GM19238 (cell line): ENCODE data around the gene CKS2.

Experiments used
- DNase-seq: peaks from one replicate; pipeline ENCODE4 v3.0.0; 2011; ENCODE audit warnings: low spot score; ENCODE audit not compliant: insufficient read length

The CKS2 gene

DNA sequence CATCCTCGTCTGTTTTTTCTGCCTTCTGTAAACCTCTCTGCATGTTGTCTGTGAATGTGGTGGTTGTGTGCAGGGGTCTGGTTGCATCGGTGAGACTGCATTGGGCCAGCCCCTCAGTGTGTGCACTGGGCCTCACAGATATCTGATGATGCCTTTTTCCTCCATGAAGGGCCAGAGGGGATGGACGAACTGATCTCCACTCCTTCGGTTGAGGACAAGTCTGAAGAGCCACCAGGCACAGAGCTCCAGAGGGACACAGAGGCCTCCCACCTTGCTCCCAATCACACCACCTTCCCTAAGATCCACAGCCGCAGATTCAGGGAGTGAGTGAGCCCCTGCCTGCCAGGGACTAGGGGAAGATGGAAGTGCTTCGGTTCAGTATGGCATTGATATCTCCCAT is 38.6 kb downstream of the CKS2 start:
- DNase-seq: no peak

- DNase-seq: no peak
These were observed 40.1 kb downstream of the CKS2 start for GRCh38 chr9:89350988-89351557.

- no peak for DNase-seq
These were observed 40.7 kb downstream of the CKS2 start for GRCh38 chr9:89351584-89352300.

GRCh38 chr9:89352451-89352850 is 41.5 kb downstream of the CKS2 start:
- DNase-seq: no peak

DNA sequence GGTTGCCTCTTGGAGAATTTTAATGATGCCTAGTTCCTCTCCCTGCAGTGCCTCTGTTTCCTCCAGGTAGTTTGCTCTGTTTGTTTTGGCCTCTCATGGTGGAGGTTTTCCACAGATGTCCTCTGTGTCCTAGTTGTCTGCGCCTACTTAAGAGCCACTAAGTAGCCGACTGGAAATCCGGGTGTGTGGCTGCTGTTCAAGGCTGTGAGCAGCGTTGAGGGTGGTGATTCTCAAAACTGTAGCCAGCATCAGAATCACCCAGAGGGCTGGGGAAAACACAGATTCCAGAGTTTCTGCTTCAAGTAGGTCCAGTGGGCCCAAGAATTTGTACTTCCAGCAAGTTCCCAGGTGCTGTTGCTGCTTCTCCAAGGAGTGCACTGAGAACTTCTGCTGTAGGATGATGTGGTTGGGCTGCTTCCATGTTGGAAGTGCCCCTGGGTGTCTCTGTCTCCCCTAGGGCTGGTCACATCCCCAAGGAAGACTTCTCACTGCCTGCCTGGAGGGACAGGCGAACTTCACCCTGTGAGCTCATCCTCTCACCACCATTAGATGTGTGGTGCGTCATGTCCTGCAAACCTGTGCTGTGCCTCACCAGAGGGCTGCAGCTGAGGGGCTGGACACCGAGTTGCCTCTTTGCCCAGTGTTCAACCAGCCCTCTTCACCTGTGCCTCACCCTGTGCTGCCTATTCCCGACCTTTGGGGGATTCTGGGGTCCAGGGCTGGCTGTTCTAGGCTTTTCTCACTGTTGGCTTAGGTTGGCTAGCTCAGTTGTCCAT is 42.1 kb downstream of the CKS2 start:
- no peak for DNase-seq

DNA sequence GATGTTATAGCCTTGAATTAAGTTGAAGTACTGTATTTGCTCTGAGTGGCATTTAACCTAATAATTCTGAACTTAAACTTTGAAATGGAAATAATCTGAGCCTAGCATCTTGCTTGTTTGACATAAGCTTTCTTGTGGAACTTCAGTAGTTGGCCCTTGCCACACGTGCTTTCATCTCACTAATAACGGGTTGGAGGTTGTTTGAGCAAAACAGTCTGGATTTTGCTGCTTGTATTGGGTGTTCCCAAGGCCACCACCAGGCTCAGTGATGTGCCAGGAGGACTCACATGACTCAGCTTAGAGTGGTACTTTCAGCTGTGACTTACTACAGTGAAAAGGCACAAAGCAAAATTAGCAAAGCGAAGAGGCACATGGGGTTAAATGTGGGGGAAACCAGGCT is 43.0 kb downstream of the CKS2 start:
- DNase-seq: no peak

GRCh38 chr9:89354471-89354870 is 43.5 kb downstream of the CKS2 start:
- no peak for DNase-seq

DNA sequence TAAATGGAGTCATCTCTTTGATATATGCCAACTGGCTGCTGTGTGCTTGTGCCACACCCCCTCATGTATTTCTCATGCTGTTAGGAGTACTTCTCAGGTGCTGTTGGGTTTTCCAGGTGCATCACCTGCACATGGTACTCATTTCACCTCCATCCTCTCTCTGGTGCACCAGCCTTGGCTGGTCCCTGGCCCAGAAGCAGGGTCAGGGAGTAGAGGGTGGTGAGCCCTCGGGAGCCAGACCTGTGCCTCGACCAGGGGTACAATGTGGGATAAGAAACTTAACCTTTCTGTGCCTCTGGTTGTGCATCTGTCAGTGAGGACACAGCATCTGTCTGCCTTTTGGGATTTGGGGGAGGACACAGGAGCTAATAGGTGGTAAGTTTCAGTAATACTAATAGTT is 45.8 kb downstream of the CKS2 start:
- DNase-seq: no peak

GRCh38 chr9:89357331-89358197 is 46.6 kb downstream of the CKS2 start:
- DNase-seq: no peak

DNA sequence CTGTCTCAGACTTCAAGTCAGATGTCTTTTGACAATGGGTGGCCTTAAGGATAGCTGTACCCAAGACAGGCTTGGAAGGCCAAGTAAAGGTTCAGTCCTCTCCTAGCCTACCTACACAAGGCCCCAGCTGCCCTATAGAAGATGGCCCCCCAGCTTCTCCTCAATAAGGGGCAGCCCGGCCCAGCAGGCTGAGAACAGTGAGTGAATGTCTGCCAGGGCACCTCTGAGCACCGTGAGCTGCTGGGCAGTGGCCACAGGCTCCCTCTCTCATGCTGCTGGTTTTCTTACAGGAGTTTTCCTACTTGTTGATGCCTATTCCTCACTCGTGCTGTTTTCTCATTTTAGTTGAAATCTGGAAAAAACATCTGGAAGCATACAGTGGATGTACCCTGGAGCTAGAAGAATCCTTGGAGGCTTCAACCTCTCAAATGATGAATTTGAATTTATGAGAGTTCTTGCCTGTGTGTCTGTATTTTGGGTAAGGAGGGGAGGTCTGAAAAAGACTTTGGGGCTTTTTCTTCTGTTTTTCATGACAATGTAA is 47.5 kb downstream of the CKS2 start:
- no peak for DNase-seq

- no peak for DNase-seq
These were observed 48.0 kb downstream of the CKS2 start for GRCh38 chr9:89358985-89359384.

DNA sequence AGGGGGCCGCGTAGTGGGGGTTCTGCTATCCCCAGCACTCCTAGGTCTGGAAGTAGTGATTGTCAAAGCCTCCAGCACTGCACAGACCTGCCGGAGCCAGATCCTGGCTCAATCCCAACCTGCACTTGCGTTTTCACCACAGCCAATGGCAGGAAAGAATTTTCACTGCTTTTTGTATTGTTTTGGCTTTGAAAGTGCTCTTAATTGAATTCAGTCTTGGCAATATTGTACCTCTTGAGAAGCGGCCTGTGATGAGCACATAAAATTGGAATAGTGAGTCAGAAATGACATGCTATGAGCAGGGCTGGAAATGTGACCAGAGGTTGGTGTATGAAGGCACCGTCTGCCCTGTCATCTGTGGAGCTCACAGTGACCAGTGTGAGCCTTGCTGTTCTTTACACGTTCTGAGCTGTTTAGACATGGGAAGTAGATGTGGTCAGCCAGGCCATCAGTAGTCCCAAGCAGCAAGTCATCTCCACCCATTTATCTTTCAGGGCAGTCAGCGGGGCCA is 48.8 kb downstream of the CKS2 start:
- DNase-seq: no peak

DNA sequence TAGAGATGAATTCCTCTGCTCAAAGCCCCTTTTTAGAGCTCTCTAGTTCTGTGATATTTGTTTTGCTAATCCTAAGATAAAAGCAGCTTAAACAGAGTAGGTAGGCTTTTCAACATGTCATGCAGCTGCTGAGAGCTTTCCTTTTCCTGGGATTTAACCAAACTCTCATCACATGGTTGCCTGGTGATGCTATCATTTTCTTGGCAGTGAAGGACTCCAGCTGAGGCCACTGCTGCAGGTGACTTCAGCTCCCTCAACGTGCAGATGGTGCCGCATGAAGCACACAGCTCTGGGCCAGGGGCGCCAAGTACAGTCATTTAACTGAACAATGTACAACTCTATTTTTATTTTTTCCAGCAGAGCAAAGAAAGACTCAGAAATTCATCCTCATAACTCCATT is 49.5 kb downstream of the CKS2 start:
- no peak for DNase-seq

GRCh38 chr9:89361031-89361430 is 50.0 kb downstream of the CKS2 start:
- DNase-seq: no peak

GRCh38 chr9:89361816-89362646 is 51.0 kb downstream of the CKS2 start:
- no peak for DNase-seq

GRCh38 chr9:89362647-89363310 is 51.8 kb downstream of the CKS2 start:
- DNase-seq: no peak

- DNase-seq: no peak
These were observed 52.3 kb downstream of the CKS2 start for GRCh38 chr9:89363311-89363670.

- DNase-seq: no peak
These were observed 53.1 kb downstream of the CKS2 start for GRCh38 chr9:89363921-89364665.
